Neutrophil (primary cell): Measurements from ENCODE around the gene TRAF3.

Experiments used
- H3K27ac ChIP-seq: fragments of 200-600 bp; sonication (generic); 2 replicates; pipeline ENCODE4 v1.5.1; 2016; ENCODE audit warnings: mild to moderate bottlenecking, moderate library complexity
- H3K27me3 ChIP-seq: fragments of 200-600 bp; sonication (generic); 2 replicates; pipeline ENCODE4 v1.6.0; 2016; ENCODE audit warnings: mild to moderate bottlenecking
- H3K36me3 ChIP-seq: fragments of 200-600 bp; sonication (generic); 2 replicates; pipeline ENCODE4 v1.5.1; 2017
- H3K4me1 ChIP-seq, 2 experiments: fragments of 200-600 bp in 1 of 2; sonication (generic) in 1 of 2; 1 replicate in 1 of 2; 2 replicates in 1 of 2; pipeline versions ENCODE4 v1.5.1 to v1.6.1; 2013 to 2016; ENCODE audit warnings: low read depth in 1 of 2, low read length in 1 of 2, mild to moderate bottlenecking in 1 of 2, moderate library complexity in 1 of 2; ENCODE audit not compliant: control insufficient read depth in 1 of 2, insufficient read depth in 1 of 2
- H3K4me3 ChIP-seq, 2 experiments: fragments of 200-600 bp in 1 of 2; sonication (generic) in 1 of 2; 1 replicate in 1 of 2; 2 replicates in 1 of 2; pipeline ENCODE4 v1.5.1; 2013 to 2016; ENCODE audit warnings: low read depth in 1 of 2, low read length in 1 of 2, mild to moderate bottlenecking in 1 of 2, moderate library complexity in 1 of 2
- H3K9me3 ChIP-seq: fragments of 200-600 bp; sonication (generic); 2 replicates; pipeline ENCODE4 v1.5.1; 2016
- CTCF ChIP-seq: fragments of 200-600 bp; sonication (generic); IDR thresholded peaks from 2 replicates; pipeline ENCODE4 v1.5.1; 2016; ENCODE audit warnings: antibody characterized with exemption

TRAF3 gene

GRCh38 chr14:102943454-102943853 is 166.2 kb downstream of the TRAF3 start:
- Histone ChIP-seq H3K36me3 (no peaks in the 10 kb centered on the region), H3K27ac (no peak overlapping the region), H3K4me3 (no peak overlapping the region), H3K27me3 (no peaks in the 10 kb centered on the region), H3K4me1 (no peaks in the 10 kb centered on the region), H3K9me3 (no peaks in the 10 kb centered on the region)
- no peak for TF ChIP-seq CTCF

- H3K4me3 ChIP-seq: no peak overlapping the region
- peaks cover 0 to 2% of the 10 kb centered on the region in 2 experiments for H3K4me1 ChIP-seq
- TF ChIP-seq CTCF: no peak
- no peaks in the 10 kb centered on the region for H3K36me3 ChIP-seq
- no peak overlapping the region for H3K27ac ChIP-seq
- no peaks in the 10 kb centered on the region for H3K9me3 ChIP-seq
- no peaks in the 10 kb centered on the region for H3K27me3 ChIP-seq
Measured at GRCh38 chr14:102943979-102944378, 166.7 kb downstream of the TRAF3 start.

DNA sequence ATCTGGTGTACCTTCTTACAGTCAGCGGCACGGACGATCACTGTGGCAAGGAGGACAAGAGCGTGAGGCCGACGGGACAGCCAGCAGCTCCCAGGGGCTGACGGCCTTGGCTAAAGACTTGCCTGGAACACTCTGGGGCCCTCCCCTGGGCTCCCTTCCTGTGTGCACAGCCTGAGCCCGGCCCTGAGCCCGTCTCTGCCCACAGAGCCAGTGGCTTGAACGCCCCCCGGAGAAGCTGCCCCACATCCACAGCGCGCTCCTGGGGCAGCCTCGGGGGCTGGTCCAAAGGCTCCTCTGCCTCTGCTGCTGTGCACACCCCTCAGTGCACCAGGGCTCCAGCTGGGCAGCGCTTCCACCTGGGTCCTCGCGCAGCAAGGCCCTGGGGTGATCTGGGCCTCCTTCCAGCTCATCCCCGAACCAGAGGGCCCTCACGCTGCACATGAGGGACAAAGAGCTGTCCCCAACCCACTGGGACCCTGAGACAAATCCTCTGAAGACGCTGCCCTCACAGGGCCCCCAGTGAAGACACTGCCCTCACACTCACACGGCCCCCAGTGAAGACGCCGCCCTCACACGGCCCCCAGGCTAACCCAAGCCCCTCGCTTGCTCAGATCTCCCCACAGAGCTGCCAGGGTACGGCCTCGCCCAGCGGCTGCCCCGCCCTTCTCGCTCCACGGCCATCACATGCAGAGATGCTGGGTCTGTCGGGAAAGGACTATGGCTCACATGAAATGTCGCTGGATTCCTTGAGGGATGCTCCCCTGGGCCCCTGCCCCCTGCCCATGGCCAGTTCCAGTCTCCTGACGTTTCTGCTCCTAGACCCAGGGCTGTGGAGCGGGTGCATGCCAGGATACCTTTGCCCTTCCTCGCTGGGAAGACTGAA is 167.4 kb downstream of the TRAF3 start:
- Histone ChIP-seq H3K36me3 (no peaks in the 10 kb centered on the region), H3K9me3 (no peaks in the 10 kb centered on the region), H3K4me1 (peaks cover 0 to 9% of the 10 kb centered on the region in 2 experiments), H3K27me3 (no peaks in the 10 kb centered on the region), H3K4me3 (no peak overlapping the region), H3K27ac (no peak overlapping the region)
- TF ChIP-seq CTCF: no peak

DNA sequence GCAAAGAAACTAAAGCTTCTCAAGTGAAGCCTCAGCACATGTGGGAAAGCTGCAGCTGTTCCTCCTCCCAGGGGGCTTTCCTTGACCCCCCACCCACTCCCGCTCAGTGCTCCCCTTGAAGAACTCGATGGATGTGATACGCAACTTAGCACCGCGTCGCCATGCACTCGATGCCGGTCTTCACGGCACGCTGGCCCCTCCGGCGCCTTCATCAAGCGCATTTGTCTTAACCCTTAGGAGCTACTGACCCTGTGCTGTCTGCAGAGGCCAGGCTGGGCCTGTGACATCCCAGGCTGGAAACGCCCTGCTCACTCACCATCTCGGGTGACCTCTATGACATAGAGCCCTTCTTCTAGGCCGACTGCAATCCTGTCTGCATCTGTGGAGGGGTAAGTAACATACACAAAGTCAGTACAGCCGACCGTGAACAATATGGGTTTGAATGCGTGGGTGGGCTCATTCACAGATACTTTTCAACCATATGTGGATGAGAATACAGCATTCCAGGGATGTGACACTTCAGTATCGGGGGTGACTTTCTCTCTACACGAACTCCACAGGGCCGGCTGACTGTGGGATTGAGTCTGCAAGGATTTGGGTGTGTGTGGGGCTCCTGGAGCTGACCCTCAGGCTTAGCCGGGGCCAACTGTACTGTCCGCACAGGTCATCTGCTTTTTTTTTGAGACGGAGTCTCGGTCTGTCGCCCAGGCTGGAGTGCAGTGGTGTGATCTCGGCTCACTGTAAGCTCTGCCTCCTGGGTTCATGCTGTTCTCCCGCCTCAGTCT is 168.3 kb downstream of the TRAF3 start:
- TF ChIP-seq CTCF: no peak
- Histone ChIP-seq H3K4me1 (peaks cover 0 to 10% of the 10 kb centered on the region in 2 experiments), H3K4me3 (no peak overlapping the region), H3K27ac (no peak overlapping the region), H3K9me3 (no peaks in the 10 kb centered on the region), H3K36me3 (no peaks in the 10 kb centered on the region), H3K27me3 (no peaks in the 10 kb centered on the region)

DNA sequence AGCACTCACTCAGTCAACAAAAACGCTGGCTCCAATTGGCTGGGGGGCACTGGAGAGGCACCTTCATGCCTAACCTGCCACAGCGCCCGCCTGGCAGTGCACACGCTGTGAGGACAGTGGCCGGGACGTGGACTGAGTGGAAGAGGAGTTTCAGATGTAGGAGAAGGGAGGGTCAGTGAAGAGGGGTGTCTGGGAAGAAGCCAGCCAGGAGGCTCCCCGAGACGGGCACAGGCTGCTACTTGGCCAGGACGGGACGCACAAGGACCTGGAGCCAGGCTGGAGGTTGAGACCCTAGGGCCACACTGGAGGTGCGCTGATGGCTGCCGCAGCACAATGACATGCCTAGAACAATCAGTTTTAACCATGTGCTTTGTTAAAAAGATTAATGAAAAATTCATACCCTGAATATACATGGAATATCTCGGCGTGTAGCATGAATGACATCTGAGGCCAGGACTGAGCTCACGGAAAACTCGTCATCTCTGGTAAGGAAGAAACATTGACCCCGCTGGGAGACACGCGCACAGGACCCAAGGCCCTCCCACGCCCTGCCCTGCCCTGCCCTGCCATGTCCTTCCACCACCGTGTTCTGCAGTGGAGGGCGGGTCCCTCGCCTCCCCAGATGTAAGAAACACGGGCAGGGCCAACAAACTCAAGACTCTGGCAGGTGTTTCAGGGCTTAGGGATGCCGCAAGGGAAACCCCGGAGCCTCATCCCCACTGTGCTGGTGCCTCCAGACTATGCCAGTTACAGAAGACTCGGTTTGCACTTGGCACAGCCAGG is 170.3 kb downstream of the TRAF3 start:
- no peaks in the 10 kb centered on the region for H3K27me3 ChIP-seq
- no peak overlapping the region for H3K27ac ChIP-seq
- H3K4me3 ChIP-seq: no peak overlapping the region
- TF ChIP-seq CTCF: no peak
- H3K36me3 ChIP-seq: no peaks in the 10 kb centered on the region
- no peaks in the 10 kb centered on the region for H3K9me3 ChIP-seq
- H3K4me1 ChIP-seq: peaks cover 0 to 10% of the 10 kb centered on the region in 2 experiments
